Uterus (tissue), 2 donors: ENCODE results near the gene ZNF587.
"Not testable (repeated sequence)": the region's sequence is repeated elsewhere in the genome, so short reads cannot be mapped to it uniquely, and the experiment has no call there.

Source experiments
- CTCF ChIP-seq, 4 experiments: fragments of 200-600 bp in 2 of 4; fragments of 450-650 bp in 2 of 4; sonication (generic) in 2 of 4; IDR thresholded peaks; one replicate each; pipeline ENCODE4 v1.5.1; 2016 to 2019; ENCODE audit warnings: antibody characterized with exemption in 4 of 4, mild to moderate bottlenecking in 2 of 4, moderate library complexity in 1 of 4
- POLR2A ChIP-seq, 2 donors: fragments of 450-650 bp; IDR thresholded peaks; one replicate each; pipeline ENCODE4 v1.6.1; 2016; ENCODE audit warnings: antibody characterized with exemption in 2 of 2, mild to moderate bottlenecking in 1 of 2, moderate library complexity in 1 of 2

- not testable (repeated sequence) for TF ChIP-seq CTCF, POLR2A (IDR thresholded peaks at IDR 0.05)
Measured at GRCh38 chr19:57821095-57821494, 28.6 kb upstream of the ZNF587 start.
